A549 treated with Hydrocortisone at 1 μM for 4 hours (cell line): Measurements from ENCODE around the gene HYPK. TPM values are rescaled to one million over a fixed set of nuclear protein-coding genes. Genes with fewer than 3 reads are reported as not detected.

ENCODE experiments used
- total RNA-seq: library from RNA; stranded (reverse); fragments of 200-300 nt; extraction: Qiagen RNA extraction; gene quantifications from 5 replicates; pipeline ENCODE4 v1.2.3, GENCODE V29; 2022

The HYPK gene
- 3.3 to 7.2 TPM (median 4.3 TPM) in 5 replicates for total RNA-seq

GRCh38 chr15:43800286-43801141 lies at the start of gene HYPK:
HYPK (plus strand) TSS chr15:43800599; CDS start chr15:43800623, 24 bp downstream.

GRCh38 chr15:43776718-43777266 lies 23.6 kb upstream of the HYPK start, which contains the start of gene ELL3:
ELL3 (minus strand) TSS chr15:43776966; CDS start chr15:43776901, 65 bp downstream.

GRCh38 chr15:43791993-43792760 lies 8.2 kb upstream of the HYPK start, which contains the start of gene SERF2:
SERF2 (plus strand) TSS chr15:43792320; CDS start chr15:43792377, 57 bp downstream.

GRCh38 chr15:43799945-43800285 lies 484 bp upstream of the HYPK start, which contains the start of gene SERINC4:
SERINC4 (minus strand) TSS chr15:43800220; CDS start chr15:43799986, 234 bp downstream.

GRCh38 chr15:43824302-43825246 lies 24.2 kb downstream of the HYPK start, which contains the start of gene MFAP1:
MFAP1 (minus strand) TSS chr15:43824690; CDS start chr15:43824569, 121 bp downstream.

GRCh38 chr15:43826508-43827341 lies 26.3 kb downstream of the HYPK start, which contains the start of gene WDR76:
WDR76 (plus strand) TSS chr15:43827002; CDS start chr15:43827033, 31 bp downstream.

Other genes with a start within 250 kb of the HYPK start
- gene PPIP5K1, start 210.4 kb upstream of the HYPK start, total RNA-seq, result 3.8 to 6.9 TPM (median 5.8 TPM) in 5 replicates
- 1.9 to 6.3 TPM (median 3.7 TPM) in 5 replicates for gene CKMT1B, start 206.6 kb upstream of the HYPK start, total RNA-seq
- 0.08 to 0.16 TPM (median 0.11 TPM) in 4 of 5 replicates, not detected in the other for gene STRC, start 181.8 kb upstream of the HYPK start, total RNA-seq
- gene CATSPER2, start 151.8 kb upstream of the HYPK start, total RNA-seq, result 0.40 to 1.3 TPM (median 0.68 TPM) in 5 replicates
- gene CKMT1A, start 106.7 kb upstream of the HYPK start, total RNA-seq, result 1.7 to 2.8 TPM (median 2.7 TPM) in 5 replicates
- gene PDIA3, start 54.2 kb upstream of the HYPK start, total RNA-seq, result 262 to 365 TPM (median 343 TPM) in 5 replicates
- 0.82 to 2.2 TPM (median 1.2 TPM) in 5 replicates for gene ELL3, start 23.6 kb upstream of the HYPK start, total RNA-seq
- gene SERF2, start 8.3 kb upstream of the HYPK start, total RNA-seq, result 380 to 723 TPM (median 669 TPM) in 5 replicates
- 0.06 to 0.28 TPM (median 0.08 TPM) in 5 replicates for gene SERINC4, start 379 bp upstream of the HYPK start, total RNA-seq
- 23.7 to 32.4 TPM (median 25.8 TPM) in 5 replicates for gene MFAP1, start 24.1 kb downstream of the HYPK start, total RNA-seq
- 11.3 to 15.4 TPM (median 12.2 TPM) in 5 replicates for gene WDR76, start 26.4 kb downstream of the HYPK start, total RNA-seq